Measurements from ENCODE around the gene SCARF2.

DNA sequence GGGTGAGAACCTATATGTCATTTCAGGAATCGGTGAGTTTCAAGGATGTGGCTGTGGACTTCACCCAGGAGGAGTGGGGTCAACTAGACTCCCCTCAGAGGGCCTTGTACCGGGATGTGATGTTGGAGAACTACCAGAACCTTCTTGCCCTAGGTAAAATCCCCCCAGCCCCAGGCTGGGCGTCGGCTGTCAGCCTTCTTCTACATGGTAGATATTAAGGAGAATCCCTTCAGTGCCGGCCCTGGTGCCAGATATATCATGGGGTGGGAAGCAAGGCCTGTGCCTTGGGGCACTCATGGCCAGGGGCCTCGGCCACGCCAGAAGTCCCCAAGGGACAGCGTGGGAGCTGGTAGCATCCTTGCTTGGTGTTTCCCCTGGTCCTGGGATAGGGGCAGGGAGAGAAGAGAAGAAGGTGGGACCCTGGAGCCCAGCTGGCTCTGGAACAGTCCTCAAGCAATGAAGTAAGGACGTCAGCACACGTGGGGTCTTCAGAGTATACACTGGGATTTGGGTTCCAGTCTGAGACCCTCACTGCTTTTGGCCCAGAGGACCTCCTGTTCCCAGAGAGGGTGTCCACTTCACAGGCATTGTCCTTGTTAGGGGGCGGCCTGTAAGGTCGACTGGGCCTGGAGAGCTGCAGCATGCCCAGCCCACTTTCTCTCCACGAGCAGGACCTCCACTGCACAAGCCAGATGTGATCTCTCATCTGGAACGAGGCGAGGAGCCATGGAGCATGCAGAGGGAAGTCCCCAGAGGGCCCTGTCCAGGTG is 36.8 kb downstream of the SCARF2 start:
- TF ChIP-seq CTCF (conservative IDR thresholded peaks at IDR 0.05 in 1 of 2, IDR thresholded peaks at IDR 0.05 in 1 of 2; ENCODE audit: extremely low read depth in 1 of 2, insufficient read depth in 1 of 2, low read depth in 1 of 2, low read length in 2 of 2) (no peak), EZH2 (IDR thresholded peaks at IDR 0.05; ENCODE audit: borderline replicate concordance, low read length) (no peak)
